PC-3 (cell line): ENCODE results near the gene SOWAHC. TPM values are rescaled to one million over a fixed set of nuclear protein-coding genes. Genes with fewer than 3 reads are reported as not detected.
"Not testable (repeated sequence)": the region's sequence is repeated elsewhere in the genome, so short reads cannot be mapped to it uniquely, and the experiment has no call there.

Experiments
- ATAC-seq: fragments of 200-7000 bp; cut with Tn5 transposase; 2 replicates; pipeline ENCODE4 v1.9.1; 2020; ENCODE audit warnings: mild to moderate bottlenecking, moderate library complexity
- Bru-seq: library from RNA; stranded (reverse); fragments of 400-500 nt; gene quantifications from one replicate; lab custom pipeline; 2021; lab: Mats Ljungman, UMichigan
- BruChase-seq, 2 experiments: library from RNA; stranded (reverse); fragments of 400-500 nt; gene quantifications; one replicate each; lab custom pipeline; 2021; lab: Mats Ljungman, UMichigan
- BruUV-seq: library from RNA; stranded (reverse); fragments of 400-500 nt; replicated peaks from 2 replicates; lab custom pipeline; 2021; lab: Mats Ljungman, UMichigan
- CTCF ChIA-PET: fragments of 300-600 bp; sonication (Branson Sonifier 250); formaldehyde crosslinking; loops from one replicate; lab custom pipeline; 2022; ENCODE audit warnings: antibody characterized with exemption; lab: Charles Lee
- POLR2A ChIA-PET: fragments of 300-600 bp; sonication (Branson Sonifier 250); formaldehyde crosslinking; loops from one replicate; lab custom pipeline; 2022; ENCODE audit warnings: antibody characterized with exemption; ENCODE audit not compliant: unreplicated experiment; lab: Charles Lee
- DNase-seq: peaks from one replicate; pipeline ENCODE4 v3.0.0-alpha.2; 2015
- H2AFZ ChIP-seq: fragments of 300-600 bp; sonication (generic); 2 replicates; pipeline ENCODE4 v1.6.0; 2016; ENCODE audit warnings: antibody characterized with exemption, low read length
- H3F3A ChIP-seq: fragments of 300-600 bp; sonication (generic); one replicate; pipeline ENCODE4 v1.6.0; 2017; ENCODE audit warnings: antibody characterized with exemption, low read length, control low read depth, mild to moderate bottlenecking; ENCODE audit not compliant: unreplicated experiment
- H3K27ac ChIP-seq: fragments of 300-600 bp; sonication (generic); 2 replicates; pipeline ENCODE4 v1.5.1; 2016; ENCODE audit warnings: mild to moderate bottlenecking, low read length
- H3K27me3 ChIP-seq: fragments of 300-600 bp; sonication (generic); 2 replicates; pipeline ENCODE4 v1.6.1; 2016; ENCODE audit warnings: low read length, mixed read lengths
- H3K36me3 ChIP-seq: fragments of 300-600 bp; sonication (generic); 2 replicates; pipeline ENCODE4 v1.6.1; 2016; ENCODE audit warnings: low read depth, mixed run types, low read length, mixed read lengths
- H3K4me1 ChIP-seq: fragments of 300-600 bp; sonication (generic); 2 replicates; pipeline ENCODE4 v1.5.1; 2016; ENCODE audit warnings: low read length; ENCODE audit not compliant: insufficient read depth
- H3K4me2 ChIP-seq: fragments of 300-600 bp; sonication (generic); 2 replicates; pipeline ENCODE4 v1.6.0; 2016; ENCODE audit warnings: low read length
- H3K4me3 ChIP-seq: fragments of 300-600 bp; sonication (generic); 2 replicates; pipeline ENCODE4 v1.5.1; 2016; ENCODE audit warnings: mild to moderate bottlenecking, low read length, mixed read lengths
- H3K79me2 ChIP-seq: fragments of 300-600 bp; sonication (generic); 2 replicates; pipeline ENCODE4 v1.6.1; 2017; ENCODE audit warnings: low read length, mixed read lengths
- H3K9ac ChIP-seq: fragments of 300-600 bp; sonication (generic); 2 replicates; pipeline ENCODE4 v1.6.0; 2016; ENCODE audit warnings: mild to moderate bottlenecking, low read length
- H3K9me2 ChIP-seq: fragments of 300-600 bp; sonication (generic); replicated peaks from 2 replicates; pipeline ENCODE4 v1.6.1; 2016; ENCODE audit warnings: mixed run types, low read length, mixed read lengths
- H3K9me3 ChIP-seq: fragments of 300-600 bp; sonication (generic); 2 replicates; pipeline ENCODE4 v1.6.1; 2016; ENCODE audit warnings: low read length, mixed read lengths
- H4K20me1 ChIP-seq: fragments of 300-600 bp; sonication (generic); 2 replicates; pipeline ENCODE4 v1.6.1; 2016; ENCODE audit warnings: low read length, mixed read lengths
- EZH2 ChIP-seq: fragments of 300-600 bp; sonication (generic); IDR thresholded peaks from one replicate; pipeline ENCODE4 v1.6.1; 2017; ENCODE audit warnings: antibody characterized with exemption, mild to moderate bottlenecking, low read length; ENCODE audit not compliant: unreplicated experiment
- EZH2phosphoT487 ChIP-seq: fragments of 300-600 bp; sonication (generic); IDR thresholded peaks from 2 replicates; pipeline ENCODE4 v1.6.1; 2018; ENCODE audit warnings: mild to moderate bottlenecking, antibody characterized with exemption, low read length, borderline replicate concordance
- intact Hi-C: fragments of 100-400 bp; cut with micrococcal nuclease; formaldehyde crosslinking; loops from 2 replicates; pipeline ENCODE4 v1.9.0; 2023
- long read RNA-seq: library from polyadenylated mRNA; unstranded; transcript quantifications from one replicate; pipeline ENCODE4 v2.0.0, GENCODE V29; 2021; ENCODE audit not compliant: unreplicated experiment
- total RNA-seq: library from RNA; depleted of rRNA; stranded (reverse); fragments of >200 nt; gene quantifications from 2 replicates; pipeline ENCODE4 v1.2.3, GENCODE V29; 2014; rRNA removed
- TF ChIP-seq, protein P1 (sequence below): fragments of 300-600 bp; sonication (generic); conservative IDR thresholded peaks from 2 replicates; pipeline ENCODE4 v1.5.1; 2017; ENCODE audit warnings: antibody characterized with exemption, low read depth, mild to moderate bottlenecking, low read length

Gene SOWAHC
- total RNA-seq (27.4 and 41.1 TPM in 2 replicates), Bru-seq, nascent RNA (percentile 78 among the genes with signal in this experiment), BruChase-seq, experiment 1, labeled RNA remaining after a 6-hour chase (percentile 96 among the genes with signal in this experiment), BruChase-seq, experiment 2, labeled RNA remaining after a 2-hour chase (percentile 96 among the genes with signal in this experiment)
- long read RNA-seq, full-length matches to known transcripts = 47 of 47 reads
- long read RNA-seq, partial matches to known transcripts = 0 of 47 reads
- long read RNA-seq, other reads (novel, unspliced or antisense) = 0 of 47 reads

DNA sequence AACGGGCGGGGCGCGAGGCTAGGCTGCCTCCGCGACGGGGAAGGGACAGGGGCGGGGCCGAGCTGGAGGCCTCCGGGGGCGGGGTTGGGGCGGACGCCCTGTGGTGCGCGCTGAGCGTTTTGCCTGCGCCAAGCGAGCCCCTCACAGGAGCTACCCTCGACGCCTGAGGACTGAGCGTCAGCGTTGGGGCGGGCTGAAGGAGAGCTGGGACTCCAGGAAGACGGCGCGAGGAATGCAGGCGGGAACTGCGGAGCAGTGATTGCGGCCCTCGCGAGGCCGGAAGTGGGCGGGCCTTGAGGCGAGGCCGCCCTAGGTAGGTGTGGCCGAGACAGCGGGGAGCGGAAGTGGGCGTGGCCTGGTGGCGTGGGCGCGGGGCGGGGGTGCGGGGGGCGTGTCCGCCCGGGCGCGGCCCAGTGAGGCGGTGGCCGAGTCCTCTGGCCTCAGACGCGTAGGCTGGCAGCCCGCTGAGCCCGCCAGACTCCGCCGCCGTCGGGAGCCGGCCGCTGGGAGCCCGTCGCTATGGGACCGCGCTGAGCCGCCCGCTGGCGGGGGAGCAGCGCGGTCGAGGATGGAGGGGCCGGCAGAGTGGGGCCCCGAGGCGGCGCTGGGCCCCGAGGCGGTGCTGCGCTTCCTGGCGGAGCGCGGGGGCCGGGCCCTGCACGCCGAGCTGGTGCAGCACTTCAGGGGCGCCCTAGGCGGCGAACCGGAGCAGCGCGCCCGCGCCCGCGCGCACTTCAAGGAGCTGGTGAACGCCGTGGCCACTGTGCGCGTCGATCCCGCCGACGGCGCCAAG lies at the start of gene SOWAHC, which contains the start of gene SEPTIN10:
TSS of gene SOWAHC (plus strand) at position 443 of the 793 bp plus-strand sequence. CDS start at position 569, 126 bp downstream.
TSS of gene SEPTIN10 (minus strand) at position 45 of the 793 bp plus-strand sequence. CDS start 139 bp downstream, outside the sequence.
- CTCF ChIA-PET = no interaction called here
- BruUV-seq = no TSS peak

GRCh38 chr2:109575373-109575772 lies 38.8 kb upstream of the SOWAHC start:
- Histone ChIP-seq H4K20me1 (no peaks in the 10 kb centered on the region), H3K4me1 (no peaks in the 10 kb centered on the region), H3K4me2 (no peak overlapping the region), H3K27ac (no peak overlapping the region), H3F3A (no peaks in the 10 kb centered on the region), H3K79me2 (no peaks in the 10 kb centered on the region), H3K9me2 (no peaks in the 10 kb centered on the region), H3K36me3 (no peaks in the 10 kb centered on the region; the same call in 1 of the 2 replicates), H3K9ac (no peak overlapping the region), H3K27me3 (no peaks in the 10 kb centered on the region), H3K9me3 (no peaks in the 10 kb centered on the region), H3K4me3 (no peak overlapping the region), H2AFZ (no peak overlapping the region)
- ChIA-PET CTCF (no interaction called here), POLR2A (no interaction called here)
- intact Hi-C loops = no loop called here
- no peak for DNase-seq
- no TSS peak for BruUV-seq
- no peak for TF ChIP-seq EZH2phosphoT487
- TF ChIP-seq, protein P1, sequence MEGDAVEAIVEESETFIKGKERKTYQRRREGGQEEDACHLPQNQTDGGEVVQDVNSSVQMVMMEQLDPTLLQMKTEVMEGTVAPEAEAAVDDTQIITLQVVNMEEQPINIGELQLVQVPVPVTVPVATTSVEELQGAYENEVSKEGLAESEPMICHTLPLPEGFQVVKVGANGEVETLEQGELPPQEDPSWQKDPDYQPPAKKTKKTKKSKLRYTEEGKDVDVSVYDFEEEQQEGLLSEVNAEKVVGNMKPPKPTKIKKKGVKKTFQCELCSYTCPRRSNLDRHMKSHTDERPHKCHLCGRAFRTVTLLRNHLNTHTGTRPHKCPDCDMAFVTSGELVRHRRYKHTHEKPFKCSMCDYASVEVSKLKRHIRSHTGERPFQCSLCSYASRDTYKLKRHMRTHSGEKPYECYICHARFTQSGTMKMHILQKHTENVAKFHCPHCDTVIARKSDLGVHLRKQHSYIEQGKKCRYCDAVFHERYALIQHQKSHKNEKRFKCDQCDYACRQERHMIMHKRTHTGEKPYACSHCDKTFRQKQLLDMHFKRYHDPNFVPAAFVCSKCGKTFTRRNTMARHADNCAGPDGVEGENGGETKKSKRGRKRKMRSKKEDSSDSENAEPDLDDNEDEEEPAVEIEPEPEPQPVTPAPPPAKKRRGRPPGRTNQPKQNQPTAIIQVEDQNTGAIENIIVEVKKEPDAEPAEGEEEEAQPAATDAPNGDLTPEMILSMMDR = no peak
- no peak for TF ChIP-seq EZH2
- ATAC-seq = no peak

More for the DNA sequence above, at the start of gene SOWAHC, which contains the start of gene SEPTIN10:
- Histone ChIP-seq H3K4me1 (peaks cover 49% of the 10 kb centered on the region), H3K27me3 (no peaks in the 10 kb centered on the region), H4K20me1 (peaks cover 37% of the 10 kb centered on the region), H3K79me2 (peaks cover 87% of the 10 kb centered on the region), H3K9me3 (no peaks in the 10 kb centered on the region), H3F3A (no peaks in the 10 kb centered on the region), H3K4me3 (peak within 1 kb of the TSS; percentile 77), H3K9ac (peak within 1 kb of the TSS; percentile 81), H3K36me3 (no peaks in the 10 kb centered on the region), H2AFZ (peak within 1 kb of the TSS; percentile 11; the same call in 1 of the 2 replicates), H3K27ac (peak within 1 kb of the TSS; percentile 43), H3K4me2 (peak within 1 kb of the TSS; percentile 87), H3K9me2 (no peaks in the 10 kb centered on the region)
- TF ChIP-seq, protein P1 = no peak
- TF ChIP-seq EZH2 (no peak), EZH2phosphoT487 (no peak)
- intact Hi-C loops = no loop called here
- DNase-seq (peak; percentile 98), ATAC-seq (peak; percentile 82)
- POLR2A ChIA-PET = interaction anchor here (0.6 to 0.9 kb wide), 6 partner anchors 10 to 912 kb away, joined by 3 to 15 read pairs (median 4); no protein-coding TSS in a partner anchor

GRCh38 chr2:109577630-109578029 lies 36.5 kb upstream of the SOWAHC start:
- H3K4me3 ChIP-seq, H3K9me2 ChIP-seq, H3K36me3 ChIP-seq, intact Hi-C loops, DNase-seq, H3K9me3 ChIP-seq, H3K27me3 ChIP-seq, H2AFZ ChIP-seq, H3K4me2 ChIP-seq, BruUV-seq, CTCF ChIA-PET, H4K20me1 ChIP-seq, H3F3A ChIP-seq, H3K27ac ChIP-seq, H3K79me2 ChIP-seq, ATAC-seq, POLR2A ChIA-PET, H3K9ac ChIP-seq, H3K4me1 ChIP-seq: not testable (repeated sequence)
